Lower lobe of right lung (tissue), 2 donors: ENCODE results near the gene CD93. TPM values are rescaled to one million over a fixed set of nuclear protein-coding genes. Genes with fewer than 3 reads are reported as not detected.

Experiments
- ATAC-seq, 2 donors: fragments of 200-7000 bp; cut with Tn5 transposase; one replicate each; pipeline ENCODE4 v1.9.1; 2020 to 2022; ENCODE audit warnings: mild to moderate bottlenecking in 2 of 2, moderate library complexity in 2 of 2
- DNase-seq: peaks from one replicate; pipeline ENCODE4 v3.0.0-alpha.2; 2020
- H3K27ac ChIP-seq: fragments of 200-600 bp; one replicate; pipeline ENCODE4 v1.8.0; 2022
- H3K27me3 ChIP-seq: fragments of 200-600 bp; one replicate; pipeline ENCODE4 v1.8.0; 2022; ENCODE audit warnings: low read depth
- H3K36me3 ChIP-seq: fragments of 200-600 bp; one replicate; pipeline ENCODE4 v1.8.0; 2022; ENCODE audit warnings: mild to moderate bottlenecking
- H3K4me1 ChIP-seq: fragments of 200-600 bp; one replicate; pipeline ENCODE4 v1.8.0; 2022
- H3K4me3 ChIP-seq: fragments of 200-600 bp; one replicate; pipeline ENCODE4 v1.8.0; 2022; ENCODE audit warnings: mild to moderate bottlenecking
- H3K9me3 ChIP-seq: fragments of 200-600 bp; one replicate; pipeline ENCODE4 v1.8.0; 2022
- CTCF ChIP-seq: fragments of 200-600 bp; IDR thresholded peaks from one replicate; pipeline ENCODE4 v1.8.0; 2022; ENCODE audit warnings: antibody characterized with exemption, mild to moderate bottlenecking
- intact Hi-C: fragments of 100-400 bp; cut with DNase I; formaldehyde crosslinking; loops from one replicate; pipeline ENCODE4 v1.11.0; 2022
- total RNA-seq: library from RNA; stranded (reverse); fragmentation: NEBNext Ultra II Directional; extraction: Animal tissue kit (Norgen Biotek cat#: 25700); gene quantifications from one replicate; pipeline ENCODE4 v1.2.1, GENCODE V29; 2021
- donor health status: DM: no; HTN: yes; CAD: no; lungs with severe emphysema.

Gene CD93
- total RNA-seq, 1 donor from 2014 or later: 99.7 TPM

GRCh38 chr20:23031346-23031745 lies 54.8 kb downstream of the CD93 start:
- no peak for ATAC-seq
- intact Hi-C loops: no loop called here
- no peak overlapping the region for H3K27ac ChIP-seq
- no peak for DNase-seq
- H3K9me3 ChIP-seq: no peaks in the 10 kb centered on the region
- no peaks in the 10 kb centered on the region for H3K36me3 ChIP-seq
- H3K4me3 ChIP-seq: no peak overlapping the region
- peaks cover 22% of the 10 kb centered on the region for H3K27me3 ChIP-seq
- H3K4me1 ChIP-seq: peaks cover 4% of the 10 kb centered on the region
- TF ChIP-seq CTCF: no peak

Other genes starting within 250 kb of the CD93 start
- gene SSTR4, start 51.0 kb downstream of the CD93 start, total RNA-seq: 0.35 TPM
- 77.6 TPM for gene THBD, start 36.7 kb downstream of the CD93 start, total RNA-seq